Measurements from ENCODE around the gene CA4.
A peak's percentile ranks its signal among the peaks of the same experiment; 100 is the strongest.

Gene CA4

GRCh38 chr17:60170835-60171752 is 21.3 kb downstream of the CA4 start:
- no peaks in the 10 kb centered on the region for H3K36me3 ChIP-seq (ENCODE audit: insufficient read depth, low read length)

GRCh38 chr17:60171753-60172079 is 21.9 kb downstream of the CA4 start:
- H3K9me3 ChIP-seq (ENCODE audit: insufficient read depth, low read length, severe bottlenecking), result no peaks in the 10 kb centered on the region
- H3K36me3 ChIP-seq (ENCODE audit: insufficient read depth, low read length), result 0 out of 2 replicates have a peak, but pooled peaks cover 4% of the 10 kb centered on the region
- no peaks in the 10 kb centered on the region for H4K20me1 ChIP-seq (ENCODE audit: insufficient read depth, low read length)
- H3K27me3 ChIP-seq (ENCODE audit: insufficient read depth, low read length, poor library complexity), result no peaks in the 10 kb centered on the region
- H3K4me1 ChIP-seq (ENCODE audit: insufficient read depth, low read length), result peaks cover 16% of the 10 kb centered on the region
- H3K79me2 ChIP-seq (ENCODE audit: insufficient read depth, low read length), result no peaks in the 10 kb centered on the region
- H3K9ac ChIP-seq (ENCODE audit: low read depth, low read length), result no peak overlapping the region
- H3K4me3 ChIP-seq (ENCODE audit: low read depth in 1 of 2, low read length in 2 of 2), result no peak overlapping the region
- H3K27ac ChIP-seq (ENCODE audit: low read length), result no peak overlapping the region
- TF ChIP-seq CTCF (IDR thresholded peaks at IDR 0.05; ENCODE audit: borderline replicate concordance, extremely low read depth, low read length, poor library complexity, severe bottlenecking), result no peak
- no peak for TF ChIP-seq EZH2 (IDR thresholded peaks at IDR 0.05; ENCODE audit: borderline replicate concordance, low read depth, low read length, severe bottlenecking)
- H3K4me2 ChIP-seq (ENCODE audit: insufficient read depth, low read length), result no peak overlapping the region
- no peak for ATAC-seq (ENCODE audit: insufficient read depth, low read depth)
- no peak for DNase-seq
- H2AFZ ChIP-seq (ENCODE audit: low read depth, low read length), result no peak overlapping the region

More at GRCh38 chr17:60170835-60171752, 21.3 kb downstream of the CA4 start:
- no peak; the same call in 2 of the 3 replicates for ATAC-seq (ENCODE audit: insufficient read depth, low read depth)
- no peak overlapping the region for H3K9ac ChIP-seq (ENCODE audit: low read depth, low read length)
- H3K4me3 ChIP-seq (ENCODE audit: low read depth in 1 of 2, low read length in 2 of 2), result no peak overlapping the region
- H3K27ac ChIP-seq (ENCODE audit: low read length), result peak overlapping the region; percentile 53
- DNase-seq, result no peak
- peak overlapping the region; percentile 40 for H2AFZ ChIP-seq (ENCODE audit: low read depth, low read length)
- no peaks in the 10 kb centered on the region for H3K9me3 ChIP-seq (ENCODE audit: insufficient read depth, low read length, severe bottlenecking)
- no peaks in the 10 kb centered on the region for H3K27me3 ChIP-seq (ENCODE audit: insufficient read depth, low read length, poor library complexity)
- no peaks in the 10 kb centered on the region for H3K79me2 ChIP-seq (ENCODE audit: insufficient read depth, low read length)
- H3K4me2 ChIP-seq (ENCODE audit: insufficient read depth, low read length), result no peak overlapping the region
- no peak for TF ChIP-seq EZH2 (IDR thresholded peaks at IDR 0.05; ENCODE audit: borderline replicate concordance, low read depth, low read length, severe bottlenecking)
- no peak for TF ChIP-seq CTCF (IDR thresholded peaks at IDR 0.05; ENCODE audit: borderline replicate concordance, extremely low read depth, low read length, poor library complexity, severe bottlenecking)
- H4K20me1 ChIP-seq (ENCODE audit: insufficient read depth, low read length), result no peaks in the 10 kb centered on the region
- H3K4me1 ChIP-seq (ENCODE audit: insufficient read depth, low read length), result peaks cover 16% of the 10 kb centered on the region

GRCh38 chr17:60173304-60173819 is 23.6 kb downstream of the CA4 start:
- H3K4me1 ChIP-seq (ENCODE audit: insufficient read depth, low read length), result peaks cover 16% of the 10 kb centered on the region
- H3K9ac ChIP-seq (ENCODE audit: low read depth, low read length), result no peak overlapping the region
- no peak for TF ChIP-seq EZH2 (IDR thresholded peaks at IDR 0.05; ENCODE audit: borderline replicate concordance, low read depth, low read length, severe bottlenecking)
- TF ChIP-seq CTCF (IDR thresholded peaks at IDR 0.05; ENCODE audit: borderline replicate concordance, extremely low read depth, low read length, poor library complexity, severe bottlenecking), result no peak
- H3K27me3 ChIP-seq (ENCODE audit: insufficient read depth, low read length, poor library complexity), result no peaks in the 10 kb centered on the region
- no peaks in the 10 kb centered on the region for H3K9me3 ChIP-seq (ENCODE audit: insufficient read depth, low read length, severe bottlenecking)
- no peak overlapping the region for H2AFZ ChIP-seq (ENCODE audit: low read depth, low read length)
- peaks cover 11% of the 10 kb centered on the region; the same call in 1 of the 2 replicates for H3K36me3 ChIP-seq (ENCODE audit: insufficient read depth, low read length)
- ATAC-seq (ENCODE audit: insufficient read depth, low read depth) (no peak), DNase-seq (no peak)
- H3K27ac ChIP-seq (ENCODE audit: low read length), result no peak overlapping the region
- H3K79me2 ChIP-seq (ENCODE audit: insufficient read depth, low read length), result no peaks in the 10 kb centered on the region
- H3K4me3 ChIP-seq (ENCODE audit: low read depth in 1 of 2, low read length in 2 of 2), result no peak overlapping the region
- no peaks in the 10 kb centered on the region for H4K20me1 ChIP-seq (ENCODE audit: insufficient read depth, low read length)
- H3K4me2 ChIP-seq (ENCODE audit: insufficient read depth, low read length), result no peak overlapping the region

Data from DND-41 (cell line).